ENCODE measurements around the gene EFNA1.

GRCh38 chr1:155128755-155129473, 1.2 kb downstream of the EFNA1 start:
- no peak for TF ChIP-seq CTCF (conservative IDR thresholded peaks at IDR 0.05; ENCODE audit: low read depth in 2 of 2)
- no peak for TF ChIP-seq POLR2AphosphoS5 (IDR thresholded peaks at IDR 0.05; ENCODE audit: low read depth)
- no peak for TF ChIP-seq REST (IDR thresholded peaks at IDR 0.05; ENCODE audit: unreplicated experiment)
- no peak for TF ChIP-seq EZH2 (IDR thresholded peaks at IDR 0.05; ENCODE audit: low read depth, unreplicated experiment)
- no peak for TF ChIP-seq CREB1 (CRISPR knock-in tag; IDR thresholded peaks at IDR 0.05; ENCODE audit: low read depth)
- TF ChIP-seq EZH2phosphoT487 (IDR thresholded peaks at IDR 0.05; ENCODE audit: unreplicated experiment) = no peak

Data from GM23338 (cell line).